Astrocyte of the cerebellum (primary cell): Measurements from ENCODE around the gene SPOUT1.

Experiments
- DNase-seq: peaks from one replicate; pipeline ENCODE4 v3.0.0-alpha.2; 2011; ENCODE audit warnings: low read depth
- H3K4me3 ChIP-seq: 2 replicates; pipeline ENCODE4 v1.5.1; 2011; ENCODE audit warnings: mild to moderate bottlenecking, low read depth, low read length, moderate library complexity
- CTCF ChIP-seq: IDR thresholded peaks from 2 replicates; pipeline ENCODE4 v1.5.1; 2012; ENCODE audit warnings: low read length, low read depth, moderate library complexity, mild to moderate bottlenecking; ENCODE audit errors: missing control alignments
- in situ Hi-C: cut with HindIII; loops from 2 replicates; pipeline ENCODE4 v1.10.0; 2017; ENCODE audit warnings: low sequenced_read_pairs

SPOUT1 gene

GRCh38 chr9:128835246-128836210, 5.9 kb upstream of the SPOUT1 start:
- no peak for DNase-seq
- in situ Hi-C loops = no loop called here
- TF ChIP-seq CTCF = no peak
- no peak overlapping the region for H3K4me3 ChIP-seq

- in situ Hi-C loops = no loop called here
- TF ChIP-seq CTCF = no peak
- H3K4me3 ChIP-seq = no peak overlapping the region
- no peak for DNase-seq
These were observed 4.1 kb upstream of the SPOUT1 start for GRCh38 chr9:128833696-128834095.

- in situ Hi-C loops = no loop called here
- no peak for TF ChIP-seq CTCF
- peak overlapping the region; percentile 66 for H3K4me3 ChIP-seq
- no peak for DNase-seq
These were observed 708 bp downstream of the SPOUT1 start for GRCh38 chr9:128828719-128829452.

- DNase-seq = no peak
- no peak overlapping the region for H3K4me3 ChIP-seq
- no peak for TF ChIP-seq CTCF
- in situ Hi-C loops = no loop called here
These were observed 1.3 kb downstream of the SPOUT1 start for GRCh38 chr9:128828267-128828666.

- TF ChIP-seq CTCF = no peak
- DNase-seq = no peak
- in situ Hi-C loops = no loop called here
- H3K4me3 ChIP-seq = no peak overlapping the region
These were observed 3.5 kb downstream of the SPOUT1 start for GRCh38 chr9:128825923-128826700.

GRCh38 chr9:128824911-128825310, 4.7 kb downstream of the SPOUT1 start:
- DNase-seq = no peak
- TF ChIP-seq CTCF = no peak
- in situ Hi-C loops = no loop called here
- H3K4me3 ChIP-seq = no peak overlapping the region
